ENCODE data around the gene ASCL4. TPM values are rescaled to one million over a fixed set of nuclear protein-coding genes. Genes with fewer than 3 reads are reported as not detected.
A peak's percentile ranks its signal among the peaks of the same experiment; 100 is the strongest.

The ASCL4 gene
- total and polyA plus RNA-seq, 9 of the 15 experiments (the other 6 are each of a cell fraction or from before 2014, with no cell fraction given) = not detected

GRCh38 chr12:107788281-107788680 lies 13.8 kb downstream of the ASCL4 start (continued):
- TF ChIP-seq NCOA4 (IDR thresholded peaks at IDR 0.05; ENCODE audit: partially characterized antibody) = no peak
- no peak for TF ChIP-seq VEZF1 (CRISPR knock-in tag; IDR thresholded peaks at IDR 0.05)
- no peak for TF ChIP-seq NR2F6 (CRISPR knock-in tag; IDR thresholded peaks at IDR 0.05)
- TF ChIP-seq ZNF143 (CRISPR knock-in tag; IDR thresholded peaks at IDR 0.05) = no peak
- no peak for TF ChIP-seq ZNF584 (CRISPR knock-in tag; IDR thresholded peaks at IDR 0.05; ENCODE audit: low read depth)
- TF ChIP-seq TOE1 (IDR thresholded peaks at IDR 0.05; ENCODE audit: borderline replicate concordance) = no peak
- TF ChIP-seq TOE1 (CRISPR knock-in tag; IDR thresholded peaks at IDR 0.05; ENCODE audit: borderline replicate concordance, low read depth) = no peak
- TF ChIP-seq DACH1 (IDR thresholded peaks at IDR 0.05; ENCODE audit: partially characterized antibody) = no peak

- ATAC-seq (no peak), DNase-seq (ENCODE audit: extremely low read depth in 1 of 4, low spot score in 3 of 4) (no peak), FAIRE-seq (no peak)
- Histone ChIP-seq H4K20me1 (replicated peaks; ENCODE audit: control insufficient read depth, insufficient read depth, low read length) (no peaks in the 10 kb centered on the region), H3K4me1 (replicated peaks in 1 of 2; ENCODE audit: control insufficient read depth in 2 of 2, insufficient read depth in 2 of 2, low read length in 2 of 2) (no peaks in the 10 kb centered on the region), H3K36me3 (ENCODE audit: control insufficient read depth, insufficient read depth, low read length) (no peaks in the 10 kb centered on the region), H3K4me3 (no peak overlapping the region), H3K27ac (ENCODE audit: extremely low read depth, low read depth, low read length) (no peak overlapping the region), H3K9me1 (ENCODE audit: control insufficient read depth, insufficient read depth, low read length) (no peaks in the 10 kb centered on the region), H2AFZ (ENCODE audit: low read depth, low read length) (no peak overlapping the region), H3K27me3 (ENCODE audit: control insufficient read depth in 2 of 2, insufficient read depth in 2 of 2, low read length in 2 of 2) (peaks cover 5 to 12% of the 10 kb centered on the region in 2 experiments; a peak in 3 of 5 replicates), H3K4me2 (ENCODE audit: insufficient read depth, low read length) (no peak overlapping the region), H3K9ac (ENCODE audit: insufficient read depth in 1 of 2, low read depth in 2 of 2, low read length in 2 of 2) (no peak overlapping the region), H3K79me2 (ENCODE audit: control insufficient read depth, insufficient read depth, low read length) (no peaks in the 10 kb centered on the region), H3K9me3 (replicated peaks; ENCODE audit: control insufficient read depth, insufficient read depth, low read depth, low read length) (no peaks in the 10 kb centered on the region)
- ChIA-PET CTCF (ENCODE audit: low intra/inter-chr PET ratio) (no interaction called here), POLR2A (no interaction called here)
- no TSS peak for BruUV-seq (replicated peaks)
- under 1% methylated on average over 17 of the region's 17 CpGs for WGBS (ENCODE audit: insufficient coverage, low coverage, missing lambda C conversion rate)
- in situ Hi-C loops (cut with MboI) = no loop called here
- intact Hi-C loops (cut with micrococcal nuclease) = no loop called here
- peak; percentile 45 to 54; a peak in 3 of 4 replicates for TF ChIP-seq NRF1 (conservative IDR thresholded peaks at IDR 0.05 in 1 of 2, IDR thresholded peaks at IDR 0.05 in 1 of 2)
- TF ChIP-seq HDAC6 (IDR thresholded peaks at IDR 0.05; ENCODE audit: low read depth, low read length) = no peak
- no peak for TF ChIP-seq NR4A1 (CRISPR knock-in tag; IDR thresholded peaks at IDR 0.05)
- TF ChIP-seq NR4A1 (tag; IDR thresholded peaks at IDR 0.05) = no peak
Measured at GRCh38 chr12:107788690-107789458, 14.4 kb downstream of the ASCL4 start.

Data from K562 (cell line).